Endothelial cell of umbilical vein (primary cell): ENCODE data around the gene CLEC6A. TPM values are rescaled to one million over a fixed set of nuclear protein-coding genes. Genes with fewer than 3 reads are reported as not detected.

Experiments
- BruUV-seq: library from RNA; stranded (reverse); fragments of 400-500 nt; replicated peaks from 2 replicates; lab custom pipeline; 2021; lab: Mats Ljungman, UMichigan
- CTCF ChIA-PET: fragments of 300-600, 350-600 bp; sonication (Branson Sonifier 250); formaldehyde crosslinking; loops from one replicate; lab custom pipeline; 2021; ENCODE audit warnings: antibody characterized with exemption, inconsistent platforms; lab: Charles Lee
- POLR2A ChIA-PET: fragments of 300-600, 350-600 bp; sonication (Branson Sonifier 250); formaldehyde crosslinking; loops from one replicate; lab custom pipeline; 2021; ENCODE audit warnings: antibody characterized with exemption, inconsistent platforms; lab: Charles Lee
- DNase-seq: peaks from one replicate; pipeline ENCODE4 v3.0.0-alpha.2; 2011; ENCODE audit warnings: low read depth, low spot score
- FAIRE-seq: peaks from 2 replicates; lab custom pipeline; 2011; peaks lifted over from hg19 to GRCh38; lab: Jason Lieb, UNC
- H2AFZ ChIP-seq: 2 replicates; pipeline ENCODE4 v1.6.0; 2012; ENCODE audit warnings: low read depth, low read length, control low read depth, inconsistent platforms
- H3K27ac ChIP-seq: 2 replicates; pipeline ENCODE4 v1.5.1; 2011; ENCODE audit warnings: low read depth, mild to moderate bottlenecking, control low read depth, low read length, moderate library complexity; ENCODE audit not compliant: insufficient read depth
- H3K27me3 ChIP-seq, 2 experiments: 2 replicates each; pipeline versions ENCODE4 v1.6.0 to v1.6.1; 2011; ENCODE audit warnings: low read length in 2 of 2, mixed read lengths in 1 of 2; ENCODE audit not compliant: control insufficient read depth in 2 of 2, insufficient read depth in 2 of 2
- H3K36me3 ChIP-seq, 2 experiments: 2 replicates in 1 of 2; 3 replicates in 1 of 2; pipeline ENCODE4 v1.5.1; 2011; ENCODE audit warnings: low read length in 2 of 2, mild to moderate bottlenecking in 1 of 2, moderate library complexity in 1 of 2; ENCODE audit not compliant: control insufficient read depth in 2 of 2, insufficient read depth in 2 of 2; ENCODE audit errors: extremely low read depth in 1 of 2
- H3K4me1 ChIP-seq: 3 replicates; pipeline ENCODE4 v1.5.1; 2011; ENCODE audit warnings: mild to moderate bottlenecking, low read length; ENCODE audit not compliant: control insufficient read depth, insufficient read depth; ENCODE audit errors: extremely low read depth
- H3K4me2 ChIP-seq: 2 replicates; pipeline ENCODE4 v1.6.1; 2011; ENCODE audit warnings: low read length, control low read depth, mixed read lengths; ENCODE audit not compliant: insufficient read depth
- H3K4me3 ChIP-seq, 3 experiments: fragments of 200-600 bp in 1 of 3; sonication (generic), shearing (Covaris generic) in 1 of 3; replicated peaks in 1 of 3; 2 replicates each; pipeline ENCODE4 v1.5.1; 2011 to 2016; ENCODE audit warnings: control low read depth in 3 of 3, low read length in 3 of 3, mild to moderate bottlenecking in 2 of 3, inconsistent platforms in 1 of 3, low read depth in 1 of 3, moderate library complexity in 1 of 3; ENCODE audit not compliant: insufficient read depth in 1 of 3
- H3K79me2 ChIP-seq: 2 replicates; pipeline ENCODE4 v1.6.0; 2012; ENCODE audit warnings: low read length, inconsistent platforms; ENCODE audit not compliant: control insufficient read depth, insufficient read depth
- H3K9ac ChIP-seq: replicated peaks from 2 replicates; pipeline ENCODE3; 2011; ENCODE audit warnings: low read length, control low read depth; ENCODE audit not compliant: insufficient read depth; ENCODE audit errors: extremely low read depth
- H3K9me1 ChIP-seq: replicated peaks from 3 replicates; pipeline ENCODE4 v1.6.0; 2011; ENCODE audit warnings: mild to moderate bottlenecking, low read length; ENCODE audit not compliant: control insufficient read depth, insufficient read depth; ENCODE audit errors: extremely low read depth
- H3K9me3 ChIP-seq: replicated peaks from 2 replicates; pipeline ENCODE4 v1.5.1; 2012; ENCODE audit warnings: low read length, inconsistent platforms; ENCODE audit not compliant: control insufficient read depth, insufficient read depth
- H4K20me1 ChIP-seq: replicated peaks from 2 replicates; pipeline ENCODE3; 2011; ENCODE audit warnings: mild to moderate bottlenecking, low read length; ENCODE audit not compliant: control insufficient read depth, insufficient read depth; ENCODE audit errors: extremely low read depth
- EZH2 ChIP-seq: IDR thresholded peaks from 2 replicates; pipeline ENCODE4 v1.6.1; 2012; ENCODE audit warnings: borderline replicate concordance, low read depth, mild to moderate bottlenecking, moderate library complexity, low read length, inconsistent platforms; ENCODE audit not compliant: severe bottlenecking
- FOS ChIP-seq: IDR thresholded peaks from 2 replicates; pipeline ENCODE4 v1.6.1; 2011; ENCODE audit warnings: mild to moderate bottlenecking, low read length, moderate library complexity, borderline replicate concordance; ENCODE audit not compliant: insufficient read depth
- JUN ChIP-seq: IDR thresholded peaks from 2 replicates; pipeline ENCODE4 v1.6.1; 2011; ENCODE audit warnings: borderline replicate concordance, low read depth; ENCODE audit not compliant: insufficient read length, insufficient read depth
- MYC ChIP-seq: IDR thresholded peaks from one replicate; pipeline ENCODE4 v1.6.1; 2011; ENCODE audit warnings: mild to moderate bottlenecking, low read depth, low read length
- POLR2A ChIP-seq: IDR thresholded peaks from 2 replicates; pipeline ENCODE4 v1.6.1; 2012; ENCODE audit warnings: low read depth, mild to moderate bottlenecking, control low read depth, low read length
- POLR2AphosphoS5 ChIP-seq: IDR thresholded peaks from 2 replicates; pipeline ENCODE4 v1.6.1; 2012; ENCODE audit warnings: low read depth, mild to moderate bottlenecking, control low read depth, low read length, moderate library complexity; ENCODE audit not compliant: insufficient read depth
- dilution Hi-C: fragments of 300-500 bp; cut with MboI; formaldehyde crosslinking; loops from one replicate; pipeline ENCODE4 v1.15.0; 2019; ENCODE audit warnings: low sequenced_read_pairs; ENCODE audit not compliant: extremely low pct_ligation_motif_present
- intact Hi-C: fragments of 100-400 bp; cut with micrococcal nuclease; formaldehyde crosslinking; loops from one replicate; pipeline ENCODE4 v1.10.0; 2022
- polyA plus RNA-seq, 4 experiments: library from polyadenylated mRNA; depleted of rRNA in 3 of 4; stranded (reverse) in 3 of 4; unstranded in 1 of 4; fragments of >200 nt; gene quantifications; 2 replicates each; pipeline versions ENCODE4 v1.2.1 to v1.2.3, GENCODE V29; 2011 to 2012; ENCODE audit warnings: missing spikeins in 1 of 4
- total RNA-seq: library from RNA; stranded (reverse); gene quantifications from 2 replicates; pipeline ENCODE4 v1.2.3, GENCODE V29; 2021
- TF ChIP-seq, protein P1 (sequence below), 2 donors: IDR thresholded peaks; 1 replicate in 1 of 2; 2 replicates in 1 of 2; pipeline ENCODE4 v1.5.1; 2011; ENCODE audit warnings: low read length in 2 of 2, mild to moderate bottlenecking in 2 of 2, moderate library complexity in 2 of 2, control low read depth in 1 of 2, inconsistent platforms in 1 of 2, low read depth in 1 of 2; ENCODE audit not compliant: insufficient read depth in 1 of 2; ENCODE audit errors: extremely low read depth in 1 of 2

The CLEC6A gene
- total and polyA plus RNA-seq, 2 donors (not counting 3 experiments of a cell fraction or from before 2014, with no cell fraction given), result not detected

DNA sequence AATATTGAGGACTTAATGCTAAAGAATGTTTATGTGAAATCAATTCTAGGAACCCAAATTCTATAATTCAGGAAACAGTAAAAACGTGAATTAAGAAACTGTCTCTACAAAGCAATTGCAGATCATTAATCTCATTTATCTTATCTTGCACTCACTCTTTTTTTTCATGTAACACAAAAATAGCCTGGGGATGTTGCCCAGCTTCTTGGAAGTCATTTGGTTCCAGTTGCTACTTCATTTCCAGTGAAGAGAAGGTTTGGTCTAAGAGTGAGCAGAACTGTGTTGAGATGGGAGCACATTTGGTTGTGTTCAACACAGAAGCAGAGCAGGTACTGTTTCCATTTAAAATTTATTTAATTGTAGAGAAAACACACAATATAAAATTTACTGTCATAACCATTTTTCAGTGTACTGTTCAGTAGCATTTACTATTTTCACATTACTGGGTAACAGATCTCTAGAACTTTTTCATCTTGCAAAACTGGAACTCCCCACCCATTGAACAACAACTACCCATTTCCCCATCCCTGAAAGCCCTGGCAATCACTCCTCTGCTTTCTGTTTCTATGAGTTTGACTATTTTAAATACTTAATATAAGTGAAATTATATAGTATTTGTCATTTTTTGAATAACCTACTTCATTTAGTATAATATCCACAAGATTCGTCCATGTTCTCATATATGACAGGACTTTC is 9.7 kb downstream of the CLEC6A start:
- no peak overlapping the region for H3K9ac ChIP-seq
- TF ChIP-seq POLR2AphosphoS5 (no peak), JUN (no peak), MYC (no peak), EZH2 (no peak), POLR2A (no peak), FOS (no peak)
- TF ChIP-seq, protein P1, sequence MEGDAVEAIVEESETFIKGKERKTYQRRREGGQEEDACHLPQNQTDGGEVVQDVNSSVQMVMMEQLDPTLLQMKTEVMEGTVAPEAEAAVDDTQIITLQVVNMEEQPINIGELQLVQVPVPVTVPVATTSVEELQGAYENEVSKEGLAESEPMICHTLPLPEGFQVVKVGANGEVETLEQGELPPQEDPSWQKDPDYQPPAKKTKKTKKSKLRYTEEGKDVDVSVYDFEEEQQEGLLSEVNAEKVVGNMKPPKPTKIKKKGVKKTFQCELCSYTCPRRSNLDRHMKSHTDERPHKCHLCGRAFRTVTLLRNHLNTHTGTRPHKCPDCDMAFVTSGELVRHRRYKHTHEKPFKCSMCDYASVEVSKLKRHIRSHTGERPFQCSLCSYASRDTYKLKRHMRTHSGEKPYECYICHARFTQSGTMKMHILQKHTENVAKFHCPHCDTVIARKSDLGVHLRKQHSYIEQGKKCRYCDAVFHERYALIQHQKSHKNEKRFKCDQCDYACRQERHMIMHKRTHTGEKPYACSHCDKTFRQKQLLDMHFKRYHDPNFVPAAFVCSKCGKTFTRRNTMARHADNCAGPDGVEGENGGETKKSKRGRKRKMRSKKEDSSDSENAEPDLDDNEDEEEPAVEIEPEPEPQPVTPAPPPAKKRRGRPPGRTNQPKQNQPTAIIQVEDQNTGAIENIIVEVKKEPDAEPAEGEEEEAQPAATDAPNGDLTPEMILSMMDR (IDR thresholded peaks at IDR 0.05; ENCODE audit: extremely low read depth in 1 of 2, insufficient read depth in 1 of 2, low read depth in 1 of 2, low read length in 2 of 2), result no peak
- H3K36me3 ChIP-seq, result no peaks in the 10 kb centered on the region
- H3K27ac ChIP-seq, result no peak overlapping the region
- H3K9me3 ChIP-seq, result no peaks in the 10 kb centered on the region
- H4K20me1 ChIP-seq, result no peaks in the 10 kb centered on the region
- FAIRE-seq (no peak), DNase-seq (no peak)
- H3K27me3 ChIP-seq, result no peaks in the 10 kb centered on the region
- no peaks in the 10 kb centered on the region for H3K9me1 ChIP-seq
- H3K79me2 ChIP-seq, result no peaks in the 10 kb centered on the region
- no peak overlapping the region for H3K4me2 ChIP-seq
- H2AFZ ChIP-seq, result no peak overlapping the region
- ChIA-PET CTCF (no interaction called here), POLR2A (no interaction called here)
- intact Hi-C loops (no loop called here), dilution Hi-C loops (no loop called here)
- no peak overlapping the region for H3K4me3 ChIP-seq
- BruUV-seq, result no TSS peak
- no peaks in the 10 kb centered on the region for H3K4me1 ChIP-seq
